Endothelial cell of umbilical vein (primary cell): ENCODE results near the gene TMEM178B. TPM values are rescaled to one million over a fixed set of nuclear protein-coding genes. Genes with fewer than 3 reads are reported as not detected.

Experiments
- BruUV-seq: library from RNA; stranded (reverse); fragments of 400-500 nt; replicated peaks from 2 replicates; lab custom pipeline; 2021; lab: Mats Ljungman, UMichigan
- CTCF ChIA-PET: fragments of 300-600, 350-600 bp; sonication (Branson Sonifier 250); formaldehyde crosslinking; loops from one replicate; lab custom pipeline; 2021; ENCODE audit warnings: antibody characterized with exemption, inconsistent platforms; lab: Charles Lee
- POLR2A ChIA-PET: fragments of 300-600, 350-600 bp; sonication (Branson Sonifier 250); formaldehyde crosslinking; loops from one replicate; lab custom pipeline; 2021; ENCODE audit warnings: antibody characterized with exemption, inconsistent platforms; lab: Charles Lee
- DNase-seq: peaks from one replicate; pipeline ENCODE4 v3.0.0-alpha.2; 2011; ENCODE audit warnings: low read depth, low spot score
- FAIRE-seq: peaks from 2 replicates; lab custom pipeline; 2011; peaks lifted over from hg19 to GRCh38; lab: Jason Lieb, UNC
- H2AFZ ChIP-seq: 2 replicates; pipeline ENCODE4 v1.6.0; 2012; ENCODE audit warnings: low read depth, low read length, control low read depth, inconsistent platforms
- H3K27ac ChIP-seq: 2 replicates; pipeline ENCODE4 v1.5.1; 2011; ENCODE audit warnings: low read depth, mild to moderate bottlenecking, control low read depth, low read length, moderate library complexity; ENCODE audit not compliant: insufficient read depth
- H3K27me3 ChIP-seq, 2 experiments: 2 replicates each; pipeline versions ENCODE4 v1.6.0 to v1.6.1; 2011; ENCODE audit warnings: low read length in 2 of 2, mixed read lengths in 1 of 2; ENCODE audit not compliant: control insufficient read depth in 2 of 2, insufficient read depth in 2 of 2
- H3K36me3 ChIP-seq, 2 experiments: 2 replicates in 1 of 2; 3 replicates in 1 of 2; pipeline ENCODE4 v1.5.1; 2011; ENCODE audit warnings: low read length in 2 of 2, mild to moderate bottlenecking in 1 of 2, moderate library complexity in 1 of 2; ENCODE audit not compliant: control insufficient read depth in 2 of 2, insufficient read depth in 2 of 2; ENCODE audit errors: extremely low read depth in 1 of 2
- H3K4me1 ChIP-seq: 3 replicates; pipeline ENCODE4 v1.5.1; 2011; ENCODE audit warnings: mild to moderate bottlenecking, low read length; ENCODE audit not compliant: control insufficient read depth, insufficient read depth; ENCODE audit errors: extremely low read depth
- H3K4me2 ChIP-seq: 2 replicates; pipeline ENCODE4 v1.6.1; 2011; ENCODE audit warnings: low read length, control low read depth, mixed read lengths; ENCODE audit not compliant: insufficient read depth
- H3K4me3 ChIP-seq, 3 experiments: fragments of 200-600 bp in 1 of 3; sonication (generic), shearing (Covaris generic) in 1 of 3; replicated peaks in 1 of 3; 2 replicates each; pipeline ENCODE4 v1.5.1; 2011 to 2016; ENCODE audit warnings: control low read depth in 3 of 3, low read length in 3 of 3, mild to moderate bottlenecking in 2 of 3, inconsistent platforms in 1 of 3, low read depth in 1 of 3, moderate library complexity in 1 of 3; ENCODE audit not compliant: insufficient read depth in 1 of 3
- H3K79me2 ChIP-seq: 2 replicates; pipeline ENCODE4 v1.6.0; 2012; ENCODE audit warnings: low read length, inconsistent platforms; ENCODE audit not compliant: control insufficient read depth, insufficient read depth
- H3K9ac ChIP-seq: replicated peaks from 2 replicates; pipeline ENCODE3; 2011; ENCODE audit warnings: low read length, control low read depth; ENCODE audit not compliant: insufficient read depth; ENCODE audit errors: extremely low read depth
- H3K9me1 ChIP-seq: replicated peaks from 3 replicates; pipeline ENCODE4 v1.6.0; 2011; ENCODE audit warnings: mild to moderate bottlenecking, low read length; ENCODE audit not compliant: control insufficient read depth, insufficient read depth; ENCODE audit errors: extremely low read depth
- H3K9me3 ChIP-seq: replicated peaks from 2 replicates; pipeline ENCODE4 v1.5.1; 2012; ENCODE audit warnings: low read length, inconsistent platforms; ENCODE audit not compliant: control insufficient read depth, insufficient read depth
- H4K20me1 ChIP-seq: replicated peaks from 2 replicates; pipeline ENCODE3; 2011; ENCODE audit warnings: mild to moderate bottlenecking, low read length; ENCODE audit not compliant: control insufficient read depth, insufficient read depth; ENCODE audit errors: extremely low read depth
- EZH2 ChIP-seq: IDR thresholded peaks from 2 replicates; pipeline ENCODE4 v1.6.1; 2012; ENCODE audit warnings: borderline replicate concordance, low read depth, mild to moderate bottlenecking, moderate library complexity, low read length, inconsistent platforms; ENCODE audit not compliant: severe bottlenecking
- FOS ChIP-seq: IDR thresholded peaks from 2 replicates; pipeline ENCODE4 v1.6.1; 2011; ENCODE audit warnings: mild to moderate bottlenecking, low read length, moderate library complexity, borderline replicate concordance; ENCODE audit not compliant: insufficient read depth
- GATA2 ChIP-seq: IDR thresholded peaks from 2 replicates; pipeline ENCODE4 v1.7.0; 2011; ENCODE audit warnings: low read depth, mild to moderate bottlenecking, moderate library complexity, mixed read lengths, low read length; ENCODE audit not compliant: insufficient read length, insufficient read depth
- JUN ChIP-seq: IDR thresholded peaks from 2 replicates; pipeline ENCODE4 v1.6.1; 2011; ENCODE audit warnings: borderline replicate concordance, low read depth; ENCODE audit not compliant: insufficient read length, insufficient read depth
- MAX ChIP-seq: IDR thresholded peaks from 2 replicates; pipeline ENCODE4 v1.6.1; 2011; ENCODE audit not compliant: insufficient read depth, insufficient read length
- MYC ChIP-seq: IDR thresholded peaks from one replicate; pipeline ENCODE4 v1.6.1; 2011; ENCODE audit warnings: mild to moderate bottlenecking, low read depth, low read length
- POLR2A ChIP-seq: IDR thresholded peaks from 2 replicates; pipeline ENCODE4 v1.6.1; 2012; ENCODE audit warnings: low read depth, mild to moderate bottlenecking, control low read depth, low read length
- POLR2AphosphoS5 ChIP-seq: IDR thresholded peaks from 2 replicates; pipeline ENCODE4 v1.6.1; 2012; ENCODE audit warnings: low read depth, mild to moderate bottlenecking, control low read depth, low read length, moderate library complexity; ENCODE audit not compliant: insufficient read depth
- dilution Hi-C: fragments of 300-500 bp; cut with MboI; formaldehyde crosslinking; loops from one replicate; pipeline ENCODE4 v1.15.0; 2019; ENCODE audit warnings: low sequenced_read_pairs; ENCODE audit not compliant: extremely low pct_ligation_motif_present
- intact Hi-C: fragments of 100-400 bp; cut with micrococcal nuclease; formaldehyde crosslinking; loops from one replicate; pipeline ENCODE4 v1.10.0; 2022
- polyA plus RNA-seq, 4 experiments: library from polyadenylated mRNA; depleted of rRNA in 3 of 4; stranded (reverse) in 3 of 4; unstranded in 1 of 4; fragments of >200 nt; gene quantifications; 2 replicates each; pipeline versions ENCODE4 v1.2.1 to v1.2.3, GENCODE V29; 2011 to 2012; ENCODE audit warnings: missing spikeins in 1 of 4
- total RNA-seq: library from RNA; stranded (reverse); gene quantifications from 2 replicates; pipeline ENCODE4 v1.2.3, GENCODE V29; 2021
- TF ChIP-seq, protein P1 (sequence below), 2 donors: IDR thresholded peaks; 1 replicate in 1 of 2; 2 replicates in 1 of 2; pipeline ENCODE4 v1.5.1; 2011; ENCODE audit warnings: low read length in 2 of 2, mild to moderate bottlenecking in 2 of 2, moderate library complexity in 2 of 2, control low read depth in 1 of 2, inconsistent platforms in 1 of 2, low read depth in 1 of 2; ENCODE audit not compliant: insufficient read depth in 1 of 2; ENCODE audit errors: extremely low read depth in 1 of 2

Gene TMEM178B
- total and polyA plus RNA-seq, 2 donors (not counting 3 experiments of a cell fraction or from before 2014, with no cell fraction given) = not detected

- ChIA-PET POLR2A (no interaction called here), CTCF (no interaction called here)
- Histone ChIP-seq H3K79me2 (no peaks in the 10 kb centered on the region), H3K4me2 (no peak overlapping the region), H3K9me3 (no peaks in the 10 kb centered on the region), H3K27ac (no peak overlapping the region), H4K20me1 (no peaks in the 10 kb centered on the region), H3K4me3 (no peak overlapping the region), H3K36me3 (no peaks in the 10 kb centered on the region), H3K27me3 (no peaks in the 10 kb centered on the region), H3K4me1 (no peaks in the 10 kb centered on the region), H2AFZ (no peak overlapping the region), H3K9me1 (no peaks in the 10 kb centered on the region), H3K9ac (no peak overlapping the region)
- no peak for FAIRE-seq
- TF ChIP-seq POLR2AphosphoS5 (no peak), MAX (no peak), POLR2A (no peak), EZH2 (no peak), GATA2 (no peak), MYC (no peak), JUN (no peak), FOS (no peak)
- TF ChIP-seq, protein P1, sequence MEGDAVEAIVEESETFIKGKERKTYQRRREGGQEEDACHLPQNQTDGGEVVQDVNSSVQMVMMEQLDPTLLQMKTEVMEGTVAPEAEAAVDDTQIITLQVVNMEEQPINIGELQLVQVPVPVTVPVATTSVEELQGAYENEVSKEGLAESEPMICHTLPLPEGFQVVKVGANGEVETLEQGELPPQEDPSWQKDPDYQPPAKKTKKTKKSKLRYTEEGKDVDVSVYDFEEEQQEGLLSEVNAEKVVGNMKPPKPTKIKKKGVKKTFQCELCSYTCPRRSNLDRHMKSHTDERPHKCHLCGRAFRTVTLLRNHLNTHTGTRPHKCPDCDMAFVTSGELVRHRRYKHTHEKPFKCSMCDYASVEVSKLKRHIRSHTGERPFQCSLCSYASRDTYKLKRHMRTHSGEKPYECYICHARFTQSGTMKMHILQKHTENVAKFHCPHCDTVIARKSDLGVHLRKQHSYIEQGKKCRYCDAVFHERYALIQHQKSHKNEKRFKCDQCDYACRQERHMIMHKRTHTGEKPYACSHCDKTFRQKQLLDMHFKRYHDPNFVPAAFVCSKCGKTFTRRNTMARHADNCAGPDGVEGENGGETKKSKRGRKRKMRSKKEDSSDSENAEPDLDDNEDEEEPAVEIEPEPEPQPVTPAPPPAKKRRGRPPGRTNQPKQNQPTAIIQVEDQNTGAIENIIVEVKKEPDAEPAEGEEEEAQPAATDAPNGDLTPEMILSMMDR (IDR thresholded peaks at IDR 0.05; ENCODE audit: extremely low read depth in 1 of 2, insufficient read depth in 1 of 2, low read depth in 1 of 2, low read length in 2 of 2) = no peak
- intact Hi-C loops (loop anchor here (10.0 kb wide), 1 partner anchor 162 kb away; no protein-coding TSS in a partner anchor), dilution Hi-C loops (no loop called here)
- DNase-seq = no peak
- no TSS peak for BruUV-seq
Measured at GRCh38 chr7:141342621-141343408, 269.0 kb downstream of the TMEM178B start.
